Body of pancreas (tissue), 4 donors: ENCODE measurements around the gene SSNA1.

Experiments used
- POLR2A ChIP-seq, 3 donors: fragments of 450-650 bp; IDR thresholded peaks; one replicate each; pipeline ENCODE4 v1.6.1; 2016; ENCODE audit warnings: antibody characterized with exemption in 3 of 3, mild to moderate bottlenecking in 2 of 3
- TF ChIP-seq, protein P1 (sequence below), 7 experiments: fragments of 450-650 bp in 4 of 7; fragments of 200-600 bp in 3 of 7; sonication (generic) in 3 of 7; IDR thresholded peaks; one replicate each; pipeline ENCODE4 v1.5.1; 2016 to 2019; ENCODE audit warnings: antibody characterized with exemption in 7 of 7

DNA sequence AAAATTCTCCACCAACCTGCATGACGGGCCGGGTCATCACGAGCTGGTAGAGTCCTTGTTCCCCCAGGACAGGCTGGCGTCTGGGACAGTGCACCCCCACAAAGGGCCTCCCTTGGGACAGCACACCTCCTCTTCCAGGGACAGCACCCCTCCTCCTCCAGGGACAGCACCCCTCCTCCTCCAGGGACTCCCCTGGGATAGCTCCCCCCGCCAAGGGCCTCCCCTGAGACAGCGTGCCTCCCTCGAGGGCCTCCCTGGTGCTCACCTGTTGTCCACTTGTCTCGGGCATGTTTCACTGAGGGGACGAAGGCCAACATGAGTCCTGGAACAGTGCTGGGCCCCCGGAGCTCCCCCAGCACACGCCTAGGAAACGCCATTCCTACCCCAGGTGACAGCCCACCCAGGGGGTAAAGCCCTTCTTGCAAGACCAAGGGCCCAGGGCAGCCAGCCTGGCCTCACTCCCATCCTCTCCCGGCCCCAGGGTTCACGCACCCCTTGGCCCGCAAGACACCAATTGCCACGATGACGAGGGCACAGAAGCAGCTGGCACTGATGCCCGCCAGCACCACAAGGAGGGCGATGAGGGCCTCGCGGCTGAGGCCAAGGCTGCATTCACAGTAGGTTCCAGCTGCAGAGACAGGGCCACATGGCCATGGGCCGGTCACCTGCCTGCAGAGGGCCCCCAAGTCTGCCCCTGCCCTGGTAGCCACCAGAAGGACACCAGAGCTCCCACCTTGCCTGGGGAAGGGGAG is 17.2 kb upstream of the SSNA1 start:
- TF ChIP-seq POLR2A (IDR thresholded peaks at IDR 0.05) = no peak
- TF ChIP-seq, protein P1, sequence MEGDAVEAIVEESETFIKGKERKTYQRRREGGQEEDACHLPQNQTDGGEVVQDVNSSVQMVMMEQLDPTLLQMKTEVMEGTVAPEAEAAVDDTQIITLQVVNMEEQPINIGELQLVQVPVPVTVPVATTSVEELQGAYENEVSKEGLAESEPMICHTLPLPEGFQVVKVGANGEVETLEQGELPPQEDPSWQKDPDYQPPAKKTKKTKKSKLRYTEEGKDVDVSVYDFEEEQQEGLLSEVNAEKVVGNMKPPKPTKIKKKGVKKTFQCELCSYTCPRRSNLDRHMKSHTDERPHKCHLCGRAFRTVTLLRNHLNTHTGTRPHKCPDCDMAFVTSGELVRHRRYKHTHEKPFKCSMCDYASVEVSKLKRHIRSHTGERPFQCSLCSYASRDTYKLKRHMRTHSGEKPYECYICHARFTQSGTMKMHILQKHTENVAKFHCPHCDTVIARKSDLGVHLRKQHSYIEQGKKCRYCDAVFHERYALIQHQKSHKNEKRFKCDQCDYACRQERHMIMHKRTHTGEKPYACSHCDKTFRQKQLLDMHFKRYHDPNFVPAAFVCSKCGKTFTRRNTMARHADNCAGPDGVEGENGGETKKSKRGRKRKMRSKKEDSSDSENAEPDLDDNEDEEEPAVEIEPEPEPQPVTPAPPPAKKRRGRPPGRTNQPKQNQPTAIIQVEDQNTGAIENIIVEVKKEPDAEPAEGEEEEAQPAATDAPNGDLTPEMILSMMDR (IDR thresholded peaks at IDR 0.05) = no peak
